NCI-H226 (cell line): ENCODE measurements around the gene DOCK3.

Experiments used
- DNase-seq: peaks from one replicate; pipeline ENCODE4 v3.0.0-alpha.2; 2015

Gene DOCK3

GRCh38 chr3:51394541-51394940 is 719.8 kb downstream of the DOCK3 start:
- DNase-seq = no peak

- DNase-seq = no peak
These were observed 720.9 kb downstream of the DOCK3 start for GRCh38 chr3:51395493-51396213.

GRCh38 chr3:51396401-51396800 is 721.7 kb downstream of the DOCK3 start:
- no peak for DNase-seq

- no peak for DNase-seq
These were observed 722.7 kb downstream of the DOCK3 start for GRCh38 chr3:51397392-51397791.

GRCh38 chr3:51398595-51399310 is 724.0 kb downstream of the DOCK3 start:
- DNase-seq = no peak

GRCh38 chr3:51400166-51400565 is 725.4 kb downstream of the DOCK3 start:
- DNase-seq = no peak

- DNase-seq = no peak
These were observed 727.0 kb downstream of the DOCK3 start for GRCh38 chr3:51401735-51402134.

GRCh38 chr3:51403675-51404074 is 728.9 kb downstream of the DOCK3 start:
- no peak for DNase-seq

- no peak for DNase-seq
These were observed 733.3 kb downstream of the DOCK3 start for GRCh38 chr3:51408021-51408420.

- no peak for DNase-seq
These were observed 734.1 kb downstream of the DOCK3 start for GRCh38 chr3:51408813-51409212.

- DNase-seq = no peak
These were observed 747.5 kb downstream of the DOCK3 start for GRCh38 chr3:51422211-51422610.

- DNase-seq = no peak
These were observed 752.2 kb downstream of the DOCK3 start for GRCh38 chr3:51426921-51427320.

- no peak for DNase-seq
These were observed 754.4 kb downstream of the DOCK3 start for GRCh38 chr3:51429138-51429537.
